Karpas-422 (cell line): ENCODE measurements around the gene HELQ. TPM values are rescaled to one million over a fixed set of nuclear protein-coding genes. Genes with fewer than 3 reads are reported as not detected.
A peak's percentile ranks its signal among the peaks of the same experiment; 100 is the strongest.

Experiments used
- DNase-seq: peaks from one replicate; pipeline ENCODE4 v3.0.0-alpha.2; 2015
- H2AFZ ChIP-seq: fragments of 200-600 bp; sonication (generic); 2 replicates; pipeline ENCODE4 v1.6.1; 2014; ENCODE audit warnings: antibody characterized with exemption, low read length, mixed read lengths
- H3K27ac ChIP-seq: fragments of 200-600 bp; sonication (generic); 2 replicates; pipeline ENCODE4 v1.5.1; 2014; ENCODE audit warnings: mild to moderate bottlenecking, low read length, moderate library complexity
- H3K27me3 ChIP-seq: fragments of 200-600 bp; sonication (generic); 2 replicates; pipeline ENCODE4 v1.6.1; 2014; ENCODE audit warnings: low read length, mixed read lengths
- H3K36me3 ChIP-seq: fragments of 200-600 bp; sonication (generic); 2 replicates; pipeline ENCODE4 v1.6.1; 2014; ENCODE audit warnings: low read length, mixed read lengths; ENCODE audit not compliant: insufficient read depth
- H3K4me1 ChIP-seq: fragments of 200-600 bp; sonication (generic); 2 replicates; pipeline ENCODE4 v1.6.1; 2014; ENCODE audit warnings: mild to moderate bottlenecking, low read length, mixed read lengths
- H3K4me2 ChIP-seq: fragments of 200-600 bp; sonication (generic); 2 replicates; pipeline ENCODE4 v1.6.1; 2014; ENCODE audit warnings: low read length, low read depth, mild to moderate bottlenecking; ENCODE audit not compliant: poor library complexity, severe bottlenecking
- H3K4me3 ChIP-seq: fragments of 200-600 bp; sonication (generic); 2 replicates; pipeline ENCODE4 v1.5.1; 2014; ENCODE audit warnings: mild to moderate bottlenecking, antibody characterized with exemption, low read length, mixed read lengths
- H3K79me2 ChIP-seq: fragments of 200-600 bp; sonication (generic); 2 replicates; pipeline ENCODE4 v1.6.1; 2014; ENCODE audit warnings: mild to moderate bottlenecking, low read length, mixed read lengths
- H3K9ac ChIP-seq: fragments of 200-600 bp; sonication (generic); 2 replicates; pipeline ENCODE4 v1.6.0; 2014; ENCODE audit warnings: low read length
- H3K9me2 ChIP-seq: fragments of 200-600 bp; sonication (generic), shearing (Covaris generic); replicated peaks from 2 replicates; pipeline ENCODE4 v1.6.0; 2014; ENCODE audit warnings: mild to moderate bottlenecking, low read length, moderate library complexity; ENCODE audit not compliant: insufficient read depth
- H3K9me3 ChIP-seq: fragments of 300-700, 200-600 bp; sonication (generic); 2 replicates; pipeline ENCODE4 v1.6.1; 2014; ENCODE audit warnings: low read length, mixed read lengths
- H4K20me1 ChIP-seq: fragments of 200-600 bp; sonication (generic); 2 replicates; pipeline ENCODE4 v1.6.1; 2014; ENCODE audit warnings: mild to moderate bottlenecking, antibody characterized with exemption, low read length, low read depth; ENCODE audit not compliant: insufficient read depth
- total RNA-seq: library from RNA; depleted of rRNA; stranded (reverse); fragments of >200 nt; shearing (Covaris generic); gene quantifications from 2 replicates; pipeline ENCODE4 v1.2.3, GENCODE V29; 2014; ENCODE audit warnings: low replicate concordance

HELQ gene
- total RNA-seq, 1 experiment from 2014 or later = 6.0 TPM

- Histone ChIP-seq H3K9me2 (no peaks in the 10 kb centered on the region), H4K20me1 (no peaks in the 10 kb centered on the region), H3K36me3 (peaks cover 6% of the 10 kb centered on the region; the same call in 1 of the 2 replicates), H3K27me3 (no peaks in the 10 kb centered on the region), H3K27ac (no peak overlapping the region), H3K9me3 (no peaks in the 10 kb centered on the region), H3K4me3 (no peak overlapping the region), H2AFZ (no peak overlapping the region), H3K4me1 (peaks cover 6% of the 10 kb centered on the region; the same call in 1 of the 2 replicates), H3K4me2 (no peak overlapping the region), H3K79me2 (peaks cover 12% of the 10 kb centered on the region), H3K9ac (no peak overlapping the region)
- DNase-seq = no peak
These were observed 6.6 kb downstream of the HELQ start for GRCh38 chr4:83449009-83449408.

DNA sequence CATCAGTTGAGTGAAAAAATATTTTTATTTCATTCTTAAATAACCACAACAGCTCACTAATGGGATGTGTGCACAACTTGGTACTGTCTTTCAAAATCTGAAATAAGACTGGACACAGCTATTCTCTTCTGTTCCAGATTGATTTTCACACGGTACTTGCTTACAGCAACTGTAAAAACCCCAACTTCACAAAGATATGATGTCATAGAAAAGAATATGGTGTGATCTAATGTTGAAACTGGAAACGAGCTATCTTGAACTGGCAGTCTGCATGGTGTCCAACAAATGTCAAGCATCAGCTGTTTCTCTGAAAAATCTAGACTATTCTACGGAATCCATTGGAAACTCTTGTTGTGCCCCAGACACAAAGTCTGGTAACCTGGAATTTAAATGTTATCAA, 14.7 kb downstream of the HELQ start:
- no peak overlapping the region for H3K4me3 ChIP-seq
- H3K4me1 ChIP-seq = peaks cover 22% of the 10 kb centered on the region
- H3K9me3 ChIP-seq = no peaks in the 10 kb centered on the region
- no peak overlapping the region for H3K9ac ChIP-seq
- H4K20me1 ChIP-seq = no peaks in the 10 kb centered on the region
- H3K36me3 ChIP-seq = no peaks in the 10 kb centered on the region
- H3K4me2 ChIP-seq = peak overlapping the region; percentile 45
- no peaks in the 10 kb centered on the region for H3K79me2 ChIP-seq
- DNase-seq = no peak
- no peaks in the 10 kb centered on the region for H3K9me2 ChIP-seq
- H2AFZ ChIP-seq = no peak overlapping the region
- H3K27ac ChIP-seq = peak overlapping the region; percentile 75
- no peaks in the 10 kb centered on the region for H3K27me3 ChIP-seq

DNA sequence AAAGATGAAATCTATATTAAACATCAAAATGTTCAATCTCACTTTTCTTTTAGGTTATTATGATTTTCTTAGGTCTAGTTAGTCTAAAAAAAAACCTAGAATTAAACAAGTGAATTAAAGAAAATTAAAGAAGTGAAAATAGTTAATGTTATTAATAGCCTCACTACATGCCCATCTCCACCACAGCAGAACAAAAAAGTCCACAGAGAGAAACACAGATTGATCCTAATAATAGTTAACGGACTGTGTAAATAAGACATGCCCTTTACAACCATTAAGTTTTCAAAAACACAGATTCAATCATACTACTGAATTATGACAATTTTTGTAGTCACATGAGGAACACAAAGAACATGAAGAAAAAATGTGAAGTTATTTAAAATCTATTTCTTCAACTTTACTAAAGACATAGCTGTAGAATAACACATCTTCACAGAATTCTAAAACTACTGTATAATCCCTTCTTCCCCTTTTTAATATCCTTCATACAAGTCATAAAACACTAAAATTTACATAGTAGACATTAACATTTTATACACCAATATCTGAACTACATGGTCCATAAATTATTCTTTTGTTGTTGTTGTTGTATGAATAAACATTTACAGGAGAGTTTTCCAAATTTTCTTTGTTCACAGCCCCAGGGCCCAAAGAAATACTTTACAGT, 15.3 kb downstream of the HELQ start:
- peaks cover 22% of the 10 kb centered on the region for H3K4me1 ChIP-seq
- no peaks in the 10 kb centered on the region for H3K9me2 ChIP-seq
- peak overlapping the region; percentile 75 for H3K27ac ChIP-seq
- no peaks in the 10 kb centered on the region for H3K79me2 ChIP-seq
- H3K4me2 ChIP-seq = peak overlapping the region; percentile 45
- H4K20me1 ChIP-seq = no peaks in the 10 kb centered on the region
- no peak for DNase-seq
- no peak overlapping the region for H3K4me3 ChIP-seq
- H2AFZ ChIP-seq = no peak overlapping the region
- no peaks in the 10 kb centered on the region for H3K27me3 ChIP-seq
- H3K36me3 ChIP-seq = no peaks in the 10 kb centered on the region
- no peaks in the 10 kb centered on the region for H3K9me3 ChIP-seq
- no peak overlapping the region for H3K9ac ChIP-seq

DNA sequence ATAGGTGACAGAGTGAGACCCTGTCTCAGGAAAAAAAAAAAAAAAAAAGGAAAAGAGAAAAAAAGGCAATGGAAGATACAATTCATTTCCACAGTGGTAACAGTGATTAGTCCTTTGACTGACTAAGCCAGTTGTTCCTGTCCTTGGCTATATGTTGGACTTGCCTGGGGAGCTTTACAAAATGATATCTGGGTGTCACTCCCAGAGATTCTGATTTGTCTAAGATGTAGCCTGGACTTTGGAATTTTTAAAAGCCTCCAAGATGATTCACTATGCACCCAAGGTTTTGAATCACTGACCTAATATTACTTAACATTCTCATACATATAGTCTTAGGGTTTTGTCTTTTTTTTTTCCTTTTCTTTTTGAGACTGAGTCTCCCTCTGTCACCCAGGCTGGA, 16.9 kb downstream of the HELQ start:
- no peaks in the 10 kb centered on the region for H3K27me3 ChIP-seq
- H3K9me2 ChIP-seq = no peaks in the 10 kb centered on the region
- H2AFZ ChIP-seq = no peak overlapping the region
- no peaks in the 10 kb centered on the region for H3K9me3 ChIP-seq
- no peaks in the 10 kb centered on the region for H4K20me1 ChIP-seq
- H3K36me3 ChIP-seq = no peaks in the 10 kb centered on the region
- no peak overlapping the region for H3K27ac ChIP-seq
- no peak for DNase-seq
- no peak overlapping the region for H3K4me3 ChIP-seq
- no peaks in the 10 kb centered on the region for H3K79me2 ChIP-seq
- H3K4me2 ChIP-seq = no peak overlapping the region
- H3K4me1 ChIP-seq = peaks cover 18% of the 10 kb centered on the region
- H3K9ac ChIP-seq = no peak overlapping the region

DNA sequence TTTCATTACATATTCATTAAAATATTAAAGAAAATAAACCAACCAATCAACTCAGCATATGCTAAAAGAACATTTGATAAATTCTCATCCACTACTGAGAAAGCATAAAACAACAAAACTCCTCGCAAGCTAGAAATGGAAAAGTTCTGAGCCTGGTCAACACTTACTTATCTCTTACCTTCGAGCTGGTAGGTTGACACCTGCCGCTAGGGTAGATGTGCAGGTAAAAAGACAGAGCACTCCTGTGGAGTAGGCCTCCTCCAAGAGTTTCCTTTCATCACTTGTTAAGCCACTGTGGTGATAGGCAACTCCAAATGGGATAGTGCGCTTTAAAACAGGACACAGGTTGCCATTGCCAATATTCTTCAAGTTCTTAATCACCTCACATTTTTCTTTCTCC, 18.9 kb downstream of the HELQ start:
- no peak overlapping the region for H3K27ac ChIP-seq
- H4K20me1 ChIP-seq = no peaks in the 10 kb centered on the region
- H3K9me2 ChIP-seq = no peaks in the 10 kb centered on the region
- H3K79me2 ChIP-seq = no peaks in the 10 kb centered on the region
- no peak overlapping the region for H2AFZ ChIP-seq
- H3K27me3 ChIP-seq = no peaks in the 10 kb centered on the region
- H3K9ac ChIP-seq = no peak overlapping the region
- no peaks in the 10 kb centered on the region for H3K36me3 ChIP-seq
- no peak overlapping the region for H3K4me2 ChIP-seq
- no peak for DNase-seq
- peaks cover 18% of the 10 kb centered on the region for H3K4me1 ChIP-seq
- H3K9me3 ChIP-seq = no peaks in the 10 kb centered on the region
- H3K4me3 ChIP-seq = no peak overlapping the region

GRCh38 chr4:83431200-83431599, 24.4 kb downstream of the HELQ start:
- no peak overlapping the region for H3K4me2 ChIP-seq
- no peak overlapping the region for H2AFZ ChIP-seq
- no peaks in the 10 kb centered on the region for H3K27me3 ChIP-seq
- no peaks in the 10 kb centered on the region for H4K20me1 ChIP-seq
- no peaks in the 10 kb centered on the region for H3K9me3 ChIP-seq
- H3K9me2 ChIP-seq = no peaks in the 10 kb centered on the region
- H3K27ac ChIP-seq = no peak overlapping the region
- no peak overlapping the region for H3K9ac ChIP-seq
- no peak overlapping the region for H3K4me3 ChIP-seq
- H3K4me1 ChIP-seq = no peaks in the 10 kb centered on the region
- H3K36me3 ChIP-seq = no peaks in the 10 kb centered on the region
- H3K79me2 ChIP-seq = no peaks in the 10 kb centered on the region
- no peak for DNase-seq

DNA sequence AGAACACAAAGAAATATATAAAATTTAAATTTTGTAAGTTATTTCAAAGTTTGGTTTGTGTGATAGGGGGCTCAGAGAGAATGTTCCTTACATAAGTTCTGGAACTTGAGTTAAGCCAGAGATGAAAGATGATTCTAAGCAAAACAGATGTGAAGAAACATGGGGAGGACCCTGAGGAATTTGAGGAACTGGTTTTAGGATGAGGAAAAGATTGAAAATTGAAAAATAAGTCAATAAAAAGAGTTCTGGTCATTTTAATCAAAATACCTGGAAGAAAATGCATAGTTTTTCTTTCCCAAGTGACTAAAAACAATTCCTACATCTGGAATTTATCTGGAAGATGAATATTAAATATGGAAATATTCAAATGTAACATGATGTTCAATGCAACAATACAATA, 37.4 kb downstream of the HELQ start:
- Histone ChIP-seq H3K4me2 (no peak overlapping the region), H3K4me1 (no peaks in the 10 kb centered on the region), H3K27ac (no peak overlapping the region), H3K79me2 (no peaks in the 10 kb centered on the region), H3K4me3 (no peak overlapping the region), H3K9me2 (no peaks in the 10 kb centered on the region), H4K20me1 (no peaks in the 10 kb centered on the region), H3K9me3 (no peaks in the 10 kb centered on the region), H3K36me3 (no peaks in the 10 kb centered on the region), H3K27me3 (no peaks in the 10 kb centered on the region), H2AFZ (no peak overlapping the region), H3K9ac (no peak overlapping the region)
- DNase-seq = no peak

- H3K36me3 ChIP-seq = no peaks in the 10 kb centered on the region
- H3K4me3 ChIP-seq = no peak overlapping the region
- H3K4me2 ChIP-seq = no peak overlapping the region
- no peaks in the 10 kb centered on the region for H3K27me3 ChIP-seq
- no peaks in the 10 kb centered on the region for H4K20me1 ChIP-seq
- no peaks in the 10 kb centered on the region for H3K4me1 ChIP-seq
- H3K9me3 ChIP-seq = no peaks in the 10 kb centered on the region
- H3K9me2 ChIP-seq = no peaks in the 10 kb centered on the region
- H3K9ac ChIP-seq = no peak overlapping the region
- H3K79me2 ChIP-seq = no peaks in the 10 kb centered on the region
- H3K27ac ChIP-seq = no peak overlapping the region
- H2AFZ ChIP-seq = no peak overlapping the region
- no peak for DNase-seq
These were observed 38.1 kb downstream of the HELQ start for GRCh38 chr4:83417566-83417965.
